ENCODE measurements around the gene FAM83C.

DNA sequence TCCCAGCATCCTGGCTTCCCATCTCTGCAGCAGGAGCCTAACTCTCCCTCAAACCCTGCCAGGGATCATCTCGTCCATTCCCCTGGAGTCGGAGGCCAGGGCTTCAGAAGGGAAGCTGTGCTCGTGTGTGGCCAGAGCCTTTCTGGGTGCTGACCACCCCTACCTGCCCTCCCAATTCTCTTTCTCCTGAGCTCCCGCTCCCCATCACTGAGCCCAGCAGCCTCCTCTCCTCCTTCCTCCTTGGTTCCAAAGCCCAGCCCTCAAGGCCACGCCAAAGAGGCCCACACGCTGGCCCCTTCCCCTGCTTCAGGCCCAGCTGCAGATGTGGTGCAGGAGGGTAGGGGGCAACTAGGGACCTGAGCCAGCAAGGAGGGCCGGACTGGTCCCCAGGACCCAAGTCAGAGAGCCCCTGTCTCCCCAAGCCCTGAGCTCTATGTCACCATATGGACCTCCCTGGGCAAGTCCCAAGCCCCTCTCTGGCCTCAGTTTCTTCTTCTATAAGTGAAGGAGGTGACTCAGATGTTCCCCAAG lies 1.3 kb downstream of the FAM83C start:
- TF ChIP-seq, protein P1, sequence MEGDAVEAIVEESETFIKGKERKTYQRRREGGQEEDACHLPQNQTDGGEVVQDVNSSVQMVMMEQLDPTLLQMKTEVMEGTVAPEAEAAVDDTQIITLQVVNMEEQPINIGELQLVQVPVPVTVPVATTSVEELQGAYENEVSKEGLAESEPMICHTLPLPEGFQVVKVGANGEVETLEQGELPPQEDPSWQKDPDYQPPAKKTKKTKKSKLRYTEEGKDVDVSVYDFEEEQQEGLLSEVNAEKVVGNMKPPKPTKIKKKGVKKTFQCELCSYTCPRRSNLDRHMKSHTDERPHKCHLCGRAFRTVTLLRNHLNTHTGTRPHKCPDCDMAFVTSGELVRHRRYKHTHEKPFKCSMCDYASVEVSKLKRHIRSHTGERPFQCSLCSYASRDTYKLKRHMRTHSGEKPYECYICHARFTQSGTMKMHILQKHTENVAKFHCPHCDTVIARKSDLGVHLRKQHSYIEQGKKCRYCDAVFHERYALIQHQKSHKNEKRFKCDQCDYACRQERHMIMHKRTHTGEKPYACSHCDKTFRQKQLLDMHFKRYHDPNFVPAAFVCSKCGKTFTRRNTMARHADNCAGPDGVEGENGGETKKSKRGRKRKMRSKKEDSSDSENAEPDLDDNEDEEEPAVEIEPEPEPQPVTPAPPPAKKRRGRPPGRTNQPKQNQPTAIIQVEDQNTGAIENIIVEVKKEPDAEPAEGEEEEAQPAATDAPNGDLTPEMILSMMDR (IDR thresholded peaks at IDR 0.05): no peak
- TF ChIP-seq EZH2 (IDR thresholded peaks at IDR 0.05) (no peak), EZH2phosphoT487 (IDR thresholded peaks at IDR 0.05) (no peak)
